HCT116 (cell line): ENCODE data around the gene SEC31A. TPM values are rescaled to one million over a fixed set of nuclear protein-coding genes. Genes with fewer than 3 reads are reported as not detected.

Experiments used
- ATAC-seq: fragments of 200-7000 bp; cut with Tn5 transposase; 2 replicates; pipeline ENCODE4 v1.9.1; 2020; ENCODE audit warnings: mild to moderate bottlenecking, moderate library complexity
- BruUV-seq: library from RNA; stranded (reverse); fragments of 400-500 nt; replicated peaks from 2 replicates; lab custom pipeline; 2021; lab: Mats Ljungman, UMichigan
- CTCF ChIA-PET: fragments of 300-600 bp; sonication (Branson Sonifier 250); formaldehyde crosslinking; loops from one replicate; lab custom pipeline; 2021; ENCODE audit warnings: antibody characterized with exemption; lab: Charles Lee
- POLR2A ChIA-PET: fragments of 300-600, 350-600 bp; sonication (Branson Sonifier 250); formaldehyde crosslinking; loops from one replicate; lab custom pipeline; 2021; ENCODE audit warnings: antibody characterized with exemption; lab: Charles Lee
- RAD21 ChIA-PET, 2 experiments: fragments of 300-600 bp; sonication (Branson Sonifier 250); formaldehyde crosslinking; loops; one replicate each; lab custom pipeline; 2023; ENCODE audit warnings: low total read pairs in 2 of 2; ENCODE audit not compliant: uncharacterized antibody in 2 of 2, unreplicated experiment in 2 of 2, low non-redundant PET in 1 of 2; lab: Charles Lee
- DNase-seq: peaks from one replicate; pipeline ENCODE4 v3.0.0-alpha.2; 2010; ENCODE audit warnings: low read depth, low spot score
- H2AFZ ChIP-seq: fragments of 200-600 bp; shearing (Covaris generic), sonication (generic); 2 replicates; pipeline ENCODE4 v1.6.1; 2017; ENCODE audit warnings: low read depth, mixed run types, mixed read lengths, antibody characterized with exemption, low read length; ENCODE audit not compliant: poor library complexity, severe bottlenecking
- H3K27ac ChIP-seq: 2 replicates; pipeline ENCODE4 v1.5.1; 2012; ENCODE audit warnings: low read depth, low read length
- H3K27me3 ChIP-seq: fragments of 200-600 bp; sonication (generic); 2 replicates; pipeline ENCODE4 v1.6.1; 2016; ENCODE audit warnings: mixed run types, low read length, mixed read lengths; ENCODE audit not compliant: insufficient read depth
- H3K36me3 ChIP-seq, 2 experiments: fragments of 200-500 bp in 1 of 2; fragments of 200-600 bp in 1 of 2; sonication (Bioruptor generic) in 1 of 2; sonication (generic) in 1 of 2; 2 replicates each; pipeline versions ENCODE4 v1.5.1 to v1.6.1; 2014 to 2016; ENCODE audit warnings: low read length in 2 of 2, inconsistent platforms in 1 of 2, mixed read lengths in 1 of 2, mixed run types in 1 of 2; ENCODE audit not compliant: insufficient read depth in 2 of 2, control insufficient read depth in 1 of 2
- H3K4me1 ChIP-seq, 2 experiments: fragments of 200-600 bp in 1 of 2; sonication (generic) in 1 of 2; 2 replicates each; pipeline versions ENCODE4 v1.5.1 to v1.6.1; 2012 to 2017; ENCODE audit warnings: low read length in 2 of 2, inconsistent platforms in 1 of 2, mild to moderate bottlenecking in 1 of 2, mixed read lengths in 1 of 2, mixed run types in 1 of 2, moderate library complexity in 1 of 2; ENCODE audit not compliant: insufficient read depth in 2 of 2, control insufficient read depth in 1 of 2
- H3K4me2 ChIP-seq: fragments of 200-600 bp; sonication (generic); 2 replicates; pipeline ENCODE4 v1.6.1; 2017; ENCODE audit warnings: mixed run types, low read length, mixed read lengths
- H3K4me3 ChIP-seq, 2 experiments: fragments of 200-600 bp in 1 of 2; sonication (generic) in 1 of 2; replicated peaks in 1 of 2; 2 replicates each; pipeline ENCODE4 v1.5.1; 2011 to 2016; ENCODE audit warnings: low read length in 2 of 2, control low read depth in 1 of 2, low read depth in 1 of 2, mild to moderate bottlenecking in 1 of 2, mixed read lengths in 1 of 2, mixed run types in 1 of 2
- H3K79me2 ChIP-seq: fragments of 200-600 bp; sonication (generic); 2 replicates; pipeline ENCODE4 v1.6.1; 2017; ENCODE audit warnings: mild to moderate bottlenecking, mixed run types, low read length, moderate library complexity, mixed read lengths; ENCODE audit not compliant: insufficient read depth
- H3K9ac ChIP-seq: fragments of 200-600 bp; sonication (generic); 2 replicates; pipeline ENCODE4 v1.6.1; 2016; ENCODE audit warnings: low read length, mixed read lengths
- H3K9me2 ChIP-seq: fragments of 200-600 bp; sonication (generic), shearing (Covaris generic); 2 replicates; pipeline ENCODE4 v1.6.1; 2017; ENCODE audit warnings: mixed run types, mild to moderate bottlenecking, moderate library complexity; ENCODE audit not compliant: insufficient read depth
- H3K9me3 ChIP-seq, 2 experiments: fragments of 200-500 bp in 1 of 2; fragments of 200-600 bp in 1 of 2; sonication (Bioruptor generic) in 1 of 2; sonication (generic) in 1 of 2; 2 replicates each; pipeline ENCODE4 v1.6.1; 2014 to 2017; ENCODE audit warnings: low read length in 2 of 2, mixed read lengths in 2 of 2, inconsistent platforms in 1 of 2, low read depth in 1 of 2, mild to moderate bottlenecking in 1 of 2, mixed run types in 1 of 2, moderate library complexity in 1 of 2; ENCODE audit not compliant: control insufficient read depth in 1 of 2, insufficient read depth in 1 of 2
- H4K20me1 ChIP-seq: fragments of 200-600 bp; sonication (generic), shearing (Covaris generic); 2 replicates; pipeline ENCODE4 v1.6.1; 2017; ENCODE audit warnings: mixed run types, mild to moderate bottlenecking, moderate library complexity; ENCODE audit not compliant: insufficient read depth
- CEBPB ChIP-seq: IDR thresholded peaks from 2 replicates; pipeline ENCODE4 v1.6.1; 2012; ENCODE audit warnings: low read depth
- EGR1 ChIP-seq: IDR thresholded peaks from 2 replicates; pipeline ENCODE4 v1.6.1; 2012; ENCODE audit warnings: low read depth
- EZH2phosphoT487 ChIP-seq: fragments of 200-600 bp; IDR thresholded peaks from 2 replicates; pipeline ENCODE4 v1.6.1; 2018; ENCODE audit warnings: antibody characterized with exemption, borderline replicate concordance
- JUND ChIP-seq: IDR thresholded peaks from 2 replicates; pipeline ENCODE4 v1.6.1; 2012
- POLR2AphosphoS5 ChIP-seq: IDR thresholded peaks from 2 replicates; pipeline ENCODE4 v1.6.1; 2011; ENCODE audit warnings: mild to moderate bottlenecking, low read depth, low read length, moderate library complexity
- RAD21 ChIP-seq: IDR thresholded peaks from 2 replicates; pipeline ENCODE4 v1.6.1; 2012; ENCODE audit warnings: low read depth, mild to moderate bottlenecking
- SRF ChIP-seq: IDR thresholded peaks from 2 replicates; pipeline ENCODE4 v1.6.1; 2012; ENCODE audit warnings: low read depth
- YY1 ChIP-seq: IDR thresholded peaks from 2 replicates; pipeline ENCODE4 v1.6.1; 2011; ENCODE audit warnings: low read length, low read depth, moderate library complexity, mild to moderate bottlenecking; ENCODE audit not compliant: insufficient replicate concordance; ENCODE audit errors: extremely low read depth
- ZFX ChIP-seq: fragments of 450-650 bp; IDR thresholded peaks from 2 replicates; pipeline ENCODE4 v1.6.1; 2017
- intact Hi-C: fragments of 100-400 bp; cut with micrococcal nuclease; formaldehyde crosslinking; loops from 2 replicates; pipeline ENCODE4 v1.10.0; 2022
- total RNA-seq: library from RNA; stranded (reverse); gene quantifications from one replicate; pipeline ENCODE4 v1.2.1, GENCODE V29; 2021; ENCODE audit not compliant: unreplicated experiment
- TF ChIP-seq, protein P1 (sequence below): IDR thresholded peaks from 2 replicates; pipeline ENCODE4 v1.6.1; 2011; ENCODE audit warnings: mild to moderate bottlenecking, low read length, moderate library complexity; ENCODE audit not compliant: insufficient replicate concordance; ENCODE audit errors: extremely low read depth
- TF ChIP-seq, protein P2 (sequence below): IDR thresholded peaks from 2 replicates; pipeline ENCODE4 v1.6.1; 2012
- TF ChIP-seq, protein P3 (sequence below): IDR thresholded peaks from 2 replicates; pipeline ENCODE4 v1.6.1; 2012

SEC31A gene
- total RNA-seq, 1 experiment from 2014 or later, result 78.5 TPM

DNA sequence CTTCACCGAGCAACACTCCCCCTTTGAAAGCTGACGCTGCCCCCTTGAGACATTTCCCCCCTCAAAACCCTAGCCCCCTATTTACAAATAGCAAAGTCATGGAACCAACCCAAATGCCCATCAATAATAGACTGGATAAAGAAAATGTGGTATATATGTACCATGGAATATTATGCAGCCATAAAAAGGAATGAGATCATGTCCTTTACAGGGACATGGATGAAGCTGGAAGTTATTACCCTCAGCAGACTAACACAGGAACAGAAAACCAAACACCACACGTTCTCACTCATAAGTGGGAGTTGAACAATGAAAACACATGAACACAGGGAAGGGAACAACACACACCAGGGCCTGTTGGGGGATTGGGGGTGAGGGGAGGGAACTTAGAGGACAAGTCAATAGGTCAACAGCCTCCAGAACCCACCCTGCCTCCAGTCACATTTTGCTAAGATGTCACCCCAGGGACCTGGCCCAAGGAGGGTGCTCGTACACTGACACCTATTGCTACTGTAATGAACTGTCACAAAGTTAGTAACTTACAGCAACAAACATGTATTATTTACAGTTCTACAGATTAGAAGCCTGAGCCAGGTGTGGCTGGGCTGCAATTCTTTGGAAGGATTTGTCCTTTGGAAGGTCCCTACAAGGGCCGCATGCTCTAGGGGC, 113.0 kb downstream of the SEC31A start:
- DNase-seq (no peak), ATAC-seq (no peak)
- no peak overlapping the region for H2AFZ ChIP-seq
- no peak overlapping the region for H3K27ac ChIP-seq
- CTCF ChIA-PET, result no interaction called here
- no TSS peak for BruUV-seq
- H4K20me1 ChIP-seq, result no peaks in the 10 kb centered on the region
- no peaks in the 10 kb centered on the region for H3K36me3 ChIP-seq
- POLR2A ChIA-PET, result no interaction called here
- no peak overlapping the region for H3K4me3 ChIP-seq
- H3K9me2 ChIP-seq, result no peaks in the 10 kb centered on the region
- TF ChIP-seq YY1 (no peak), RAD21 (no peak), EZH2phosphoT487 (no peak)
- peaks cover 42 to 51% of the 10 kb centered on the region in 2 experiments for H3K4me1 ChIP-seq
- RAD21 ChIA-PET, result no interaction called here
- peaks cover 6% of the 10 kb centered on the region; the same call in 1 of the 2 replicates for H3K79me2 ChIP-seq
- H3K9ac ChIP-seq, result no peak overlapping the region
- intact Hi-C loops, result no loop called here
- no peaks in the 10 kb centered on the region for H3K9me3 ChIP-seq
- no peaks in the 10 kb centered on the region for H3K27me3 ChIP-seq
- no peak overlapping the region for H3K4me2 ChIP-seq

DNA sequence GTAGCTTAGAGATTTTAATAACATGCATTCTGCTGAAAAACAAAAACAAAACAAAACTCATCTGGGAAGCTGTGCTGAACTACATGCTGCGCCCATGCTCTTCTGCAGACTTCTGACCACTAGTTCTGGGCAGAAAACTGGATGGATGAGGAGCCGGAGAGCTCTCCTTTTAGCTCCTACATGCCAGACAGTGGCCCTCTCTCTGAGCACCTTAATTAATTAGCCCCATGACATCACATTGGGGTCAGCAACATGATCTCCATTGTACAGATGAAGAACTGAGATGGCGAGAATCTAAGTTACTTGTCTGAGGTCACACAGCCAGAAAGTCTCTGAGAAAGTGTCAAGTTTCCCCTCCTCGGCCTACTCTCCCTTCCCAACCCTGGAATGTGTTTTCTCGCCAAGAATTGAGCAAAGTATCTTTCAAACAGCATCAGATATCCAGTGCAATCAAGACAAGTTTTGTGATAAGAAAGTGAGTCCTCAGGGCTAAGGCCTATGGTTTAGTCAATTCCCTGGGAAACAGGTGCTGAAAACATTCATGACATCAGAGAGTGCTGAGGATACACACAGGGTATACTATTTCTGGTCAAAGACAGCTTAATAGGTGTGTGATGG, 113.9 kb downstream of the SEC31A start:
- no peaks in the 10 kb centered on the region for H3K36me3 ChIP-seq
- no peaks in the 10 kb centered on the region for H3K9me3 ChIP-seq
- no peak overlapping the region for H3K9ac ChIP-seq
- no peaks in the 10 kb centered on the region for H3K9me2 ChIP-seq
- no peak overlapping the region for H3K4me2 ChIP-seq
- no peak for TF ChIP-seq CEBPB
- no peak for TF ChIP-seq YY1
- TF ChIP-seq, protein P1, sequence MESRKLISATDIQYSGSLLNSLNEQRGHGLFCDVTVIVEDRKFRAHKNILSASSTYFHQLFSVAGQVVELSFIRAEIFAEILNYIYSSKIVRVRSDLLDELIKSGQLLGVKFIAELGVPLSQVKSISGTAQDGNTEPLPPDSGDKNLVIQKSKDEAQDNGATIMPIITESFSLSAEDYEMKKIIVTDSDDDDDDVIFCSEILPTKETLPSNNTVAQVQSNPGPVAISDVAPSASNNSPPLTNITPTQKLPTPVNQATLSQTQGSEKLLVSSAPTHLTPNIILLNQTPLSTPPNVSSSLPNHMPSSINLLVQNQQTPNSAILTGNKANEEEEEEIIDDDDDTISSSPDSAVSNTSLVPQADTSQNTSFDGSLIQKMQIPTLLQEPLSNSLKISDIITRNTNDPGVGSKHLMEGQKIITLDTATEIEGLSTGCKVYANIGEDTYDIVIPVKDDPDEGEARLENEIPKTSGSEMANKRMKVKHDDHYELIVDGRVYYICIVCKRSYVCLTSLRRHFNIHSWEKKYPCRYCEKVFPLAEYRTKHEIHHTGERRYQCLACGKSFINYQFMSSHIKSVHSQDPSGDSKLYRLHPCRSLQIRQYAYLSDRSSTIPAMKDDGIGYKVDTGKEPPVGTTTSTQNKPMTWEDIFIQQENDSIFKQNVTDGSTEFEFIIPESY, result no peak
- TF ChIP-seq SRF, result no peak
- no peak for TF ChIP-seq EZH2phosphoT487
- no peak for TF ChIP-seq POLR2AphosphoS5
- TF ChIP-seq ZFX, result no peak
- no peak for TF ChIP-seq EGR1
- no peak for TF ChIP-seq JUND
- TF ChIP-seq, protein P2, sequence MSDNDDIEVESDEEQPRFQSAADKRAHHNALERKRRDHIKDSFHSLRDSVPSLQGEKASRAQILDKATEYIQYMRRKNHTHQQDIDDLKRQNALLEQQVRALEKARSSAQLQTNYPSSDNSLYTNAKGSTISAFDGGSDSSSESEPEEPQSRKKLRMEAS, result no peak
- TF ChIP-seq, protein P3, sequence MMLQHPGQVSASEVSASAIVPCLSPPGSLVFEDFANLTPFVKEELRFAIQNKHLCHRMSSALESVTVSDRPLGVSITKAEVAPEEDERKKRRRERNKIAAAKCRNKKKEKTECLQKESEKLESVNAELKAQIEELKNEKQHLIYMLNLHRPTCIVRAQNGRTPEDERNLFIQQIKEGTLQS, result no peak
- TF ChIP-seq, all 23 proteins: peak for 0
- Histone ChIP-seq H3K27ac (no peak overlapping the region), H3K79me2 (peaks cover 9% of the 10 kb centered on the region; the same call in 1 of the 2 replicates), H2AFZ (no peak overlapping the region), H3K27me3 (no peaks in the 10 kb centered on the region), H4K20me1 (no peaks in the 10 kb centered on the region), H3K4me3 (no peak overlapping the region), H3K4me1 (peaks cover 33 to 41% of the 10 kb centered on the region in 2 experiments)
- ChIA-PET CTCF (no interaction called here), RAD21 (no interaction called here), POLR2A (no interaction called here)
- no peak for ATAC-seq
- intact Hi-C loops, result no loop called here
- no TSS peak for BruUV-seq
- no peak for DNase-seq
